HG03135 (cell line): ENCODE data around the gene AS3MT.
"Not testable (repeated sequence)": the region's sequence is repeated elsewhere in the genome, so short reads cannot be mapped to it uniquely, and the experiment has no call there.

Experiments used
- ATAC-seq: cut with Tn5 transposase; IDR thresholded peaks from one replicate; pipeline ENCODE4 v1.9.1; 2021; ENCODE audit warnings: mild to moderate bottlenecking, moderate library complexity; ENCODE audit not compliant: unreplicated experiment

The AS3MT gene

GRCh38 chr10:102918817-102919245, 49.6 kb downstream of the AS3MT start:
- ATAC-seq: no peak

GRCh38 chr10:102919246-102919959, 50.1 kb downstream of the AS3MT start:
- ATAC-seq: no peak

GRCh38 chr10:102919992-102920739, 50.9 kb downstream of the AS3MT start:
- ATAC-seq: no peak

- ATAC-seq: no peak
Observed at GRCh38 chr10:102923601-102924000, 54.3 kb downstream of the AS3MT start.

GRCh38 chr10:102926842-102927241, 57.6 kb downstream of the AS3MT start:
- ATAC-seq: no peak

- ATAC-seq: no peak
Observed at GRCh38 chr10:102927311-102928010, 58.2 kb downstream of the AS3MT start.

- ATAC-seq: not testable (repeated sequence)
Observed at GRCh38 chr10:102928442-102928841, 59.2 kb downstream of the AS3MT start.

- ATAC-seq: no peak
Observed at GRCh38 chr10:102930720-102931119, 61.5 kb downstream of the AS3MT start.

- no peak for ATAC-seq
Observed at GRCh38 chr10:102931643-102932042, 62.4 kb downstream of the AS3MT start.

- no peak for ATAC-seq
Observed at GRCh38 chr10:102935505-102935904, 66.2 kb downstream of the AS3MT start.

GRCh38 chr10:102935939-102936605, 66.8 kb downstream of the AS3MT start:
- no peak for ATAC-seq

- ATAC-seq: no peak
Observed at GRCh38 chr10:102941401-102941800, 72.1 kb downstream of the AS3MT start.

- no peak for ATAC-seq
Observed at GRCh38 chr10:102945449-102945848, 76.2 kb downstream of the AS3MT start.

- no peak for ATAC-seq
Observed at GRCh38 chr10:102945962-102946361, 76.7 kb downstream of the AS3MT start.

GRCh38 chr10:102946992-102947391, 77.7 kb downstream of the AS3MT start:
- no peak for ATAC-seq

GRCh38 chr10:102948176-102948575, 78.9 kb downstream of the AS3MT start:
- ATAC-seq: no peak

GRCh38 chr10:102948786-102949185, 79.5 kb downstream of the AS3MT start:
- ATAC-seq: no peak

- ATAC-seq: no peak
Observed at GRCh38 chr10:102949916-102950315, 80.6 kb downstream of the AS3MT start.

GRCh38 chr10:102951316-102951715, 82.0 kb downstream of the AS3MT start:
- ATAC-seq: no peak
